GM12878 (cell line): ENCODE measurements around the gene HERPUD2. TPM values are rescaled to one million over a fixed set of nuclear protein-coding genes. Genes with fewer than 3 reads are reported as not detected.
"Not testable (repeated sequence)": the region's sequence is repeated elsewhere in the genome, so short reads cannot be mapped to it uniquely, and the experiment has no call there.

Experiments used
- ATAC-seq: fragments of 200-7000 bp; cut with Tn5 transposase; 3 replicates; pipeline ENCODE4 v1.9.1; 2020; ENCODE audit warnings: mild to moderate bottlenecking, moderate library complexity
- BruUV-seq: library from RNA; stranded (reverse); fragments of 400-500 nt; replicated peaks from 2 replicates; lab custom pipeline; 2021; lab: Mats Ljungman, UMichigan
- CTCF ChIA-PET: fragments of 300-600 bp; sonication (Branson Sonifier 250); formaldehyde crosslinking; extraction: SDS; loops from one replicate; lab custom pipeline; 2021; ENCODE audit warnings: inconsistent platforms; lab: Yijun Ruan, JAX
- POLR2A ChIA-PET: fragments of 350-600 bp; formaldehyde crosslinking; extraction: SDS; loops from one replicate; lab custom pipeline; 2021; ENCODE audit warnings: inconsistent platforms; lab: Charles Lee
- RAD21 ChIA-PET: fragments of 300-600 bp; sonication (Branson Sonifier 250); formaldehyde crosslinking; loops from one replicate; lab custom pipeline; 2023; ENCODE audit warnings: antibody characterized with exemption; ENCODE audit not compliant: unreplicated experiment; lab: Charles Lee
- SMC1A ChIA-PET: fragments of 300-600 bp; sonication (Branson Sonifier 250); formaldehyde crosslinking; loops from one replicate; lab custom pipeline; 2023; ENCODE audit not compliant: unreplicated experiment, uncharacterized antibody; lab: Charles Lee
- DNase-seq: peaks from one replicate; pipeline ENCODE4 v3.0.0-alpha.2; 2011; ENCODE audit warnings: low read depth, low spot score
- FAIRE-seq: peaks from 3 replicates; lab custom pipeline; 2011; peaks lifted over from hg19 to GRCh38; lab: Jason Lieb, UNC
- H2AFZ ChIP-seq: 2 replicates; pipeline ENCODE4 v1.6.0; 2011; ENCODE audit warnings: low read depth, low read length, control low read depth; ENCODE audit not compliant: control insufficient read depth
- H3K27ac ChIP-seq: 2 replicates; pipeline ENCODE4 v1.5.1; 2011; ENCODE audit warnings: control low read depth; ENCODE audit not compliant: control insufficient read depth, insufficient read depth
- H3K27me3 ChIP-seq, 2 experiments: replicated peaks in 1 of 2; 2 replicates each; pipeline versions ENCODE4 v1.6.0 to v1.6.1; 2011; ENCODE audit warnings: low read length in 1 of 2; ENCODE audit not compliant: control insufficient read depth in 2 of 2, insufficient read depth in 2 of 2
- H3K36me3 ChIP-seq, 2 experiments: 2 replicates each; pipeline ENCODE4 v1.5.1; 2011; ENCODE audit warnings: low read length in 1 of 2; ENCODE audit not compliant: control insufficient read depth in 2 of 2, insufficient read depth in 2 of 2
- H3K4me1 ChIP-seq: 2 replicates; pipeline ENCODE4 v1.6.1; 2011; ENCODE audit warnings: mild to moderate bottlenecking, low read length, moderate library complexity, mixed read lengths; ENCODE audit not compliant: control insufficient read depth, insufficient read depth
- H3K4me2 ChIP-seq: 2 replicates; pipeline ENCODE4 v1.6.0; 2011; ENCODE audit warnings: control low read depth; ENCODE audit not compliant: control insufficient read depth, insufficient read depth
- H3K4me3 ChIP-seq: fragments of 200-600 bp; sonication (generic); 2 replicates; pipeline ENCODE4 v1.5.1; 2016
- H3K79me2 ChIP-seq: 2 replicates; pipeline ENCODE4 v1.6.0; 2011; ENCODE audit warnings: low read length; ENCODE audit not compliant: control insufficient read depth, insufficient read depth
- H3K9ac ChIP-seq: 2 replicates; pipeline ENCODE4 v1.8.0; 2011; ENCODE audit warnings: low read length, control low read depth, mixed read lengths; ENCODE audit not compliant: control insufficient read depth, insufficient read depth
- H3K9me3 ChIP-seq: replicated peaks from 3 replicates; pipeline ENCODE4 v1.5.1; 2011; ENCODE audit warnings: mild to moderate bottlenecking, low read length; ENCODE audit not compliant: control insufficient read depth, insufficient read depth
- H4K20me1 ChIP-seq: 2 replicates; pipeline ENCODE4 v1.6.0; 2011; ENCODE audit not compliant: control insufficient read depth, insufficient read depth
- RUNX3 ChIP-seq: IDR thresholded peaks from 2 replicates; pipeline ENCODE4 v1.6.1; 2012; ENCODE audit warnings: low read length, inconsistent platforms
- ZBTB33 ChIP-seq: fragments of 450-650 bp; IDR thresholded peaks from 2 replicates; pipeline ENCODE4 v1.6.1; 2017; ENCODE audit warnings: mild to moderate bottlenecking
- WGBS: methylation state at CpG from one replicate; pipeline ENCODE4 v1.1.6; 2016; ENCODE audit warnings: low lambda C conversion rate; ENCODE audit not compliant: insufficient replicate concordance, insufficient coverage; ENCODE audit errors: missing lambda C conversion rate; 5-methylcytosine and 5-hydroxymethylcytosine counted together
- in situ Hi-C: fragments of 300-500 bp; cut with MboI; formaldehyde crosslinking; loops from 9 replicates; pipeline ENCODE4 v1.14.3; 2018; ENCODE audit warnings: mixed read lengths
- intact Hi-C: fragments of 100-400 bp; cut with micrococcal nuclease; formaldehyde crosslinking; loops from one replicate; pipeline ENCODE4 v1.14.2; 2022; ENCODE audit not compliant: unreplicated experiment
- polyA plus RNA-seq, 11 experiments: library from polyadenylated mRNA; depleted of rRNA in 4 of 11; unstranded in 6 of 11; stranded (reverse) in 5 of 11; fragments of >200 nt; fragmentation: Nextera tagmentation in 4 of 11; fragmentation: Illumina TruSeq in 1 of 11; extraction: Ambion mirVana in 4 of 11; extraction: Trizol in 1 of 11; gene quantifications; 1 replicate in 1 of 11; 2 replicates in 10 of 11; pipeline versions ENCODE4 v1.2.1 to v1.2.3, GENCODE V29; 2011 to 2016; ENCODE audit warnings: inconsistent platforms in 2 of 11, missing spikeins in 2 of 11, low read depth in 1 of 11
- total RNA-seq, 4 experiments: library from RNA; depleted of rRNA in 3 of 4; stranded (reverse); fragments of >200 nt in 3 of 4; fragmentation: Illumina TruSeq in 1 of 4; extraction: Trizol in 1 of 4; gene quantifications; 2 replicates each; pipeline versions ENCODE4 v1.2.1 to v1.2.3, GENCODE V29; 2013 to 2021

The HERPUD2 gene
- total and polyA plus RNA-seq, 10 of the 15 experiments (the other 5 are each of a cell fraction or from before 2014, with no cell fraction given), result 4.7 to 69.6 (median 13.9) TPM

GRCh38 chr7:35657125-35657524, 37.8 kb downstream of the HERPUD2 start:
- peak; percentile 65 for ATAC-seq
- Histone ChIP-seq H3K27ac (no peak overlapping the region), H3K4me3 (no peak overlapping the region), H3K79me2 (no peaks in the 10 kb centered on the region), H3K9me3 (peaks cover 7% of the 10 kb centered on the region; the same call in 2 of the 3 replicates), H3K9ac (no peak overlapping the region), H3K4me2 (no peak overlapping the region), H3K36me3 (no peaks in the 10 kb centered on the region; a peak in 1 of 4 replicates), H4K20me1 (no peaks in the 10 kb centered on the region), H3K27me3 (no peaks in the 10 kb centered on the region), H2AFZ (no peak overlapping the region), H3K4me1 (peaks cover 8% of the 10 kb centered on the region; the same call in 1 of the 2 replicates)
- RAD21 ChIA-PET, result interaction anchor here (0.6 kb wide), 1 partner anchor 148 kb away, joined by 3 read pairs; no protein-coding TSS in a partner anchor
- CTCF ChIA-PET, result no interaction called here
- WGBS, result 96% methylated on average over 2 of the region's 2 CpGs
- FAIRE-seq, result no peak
- BruUV-seq, result no TSS peak
- intact Hi-C loops (no loop called here), in situ Hi-C loops (no loop called here)
- TF ChIP-seq RUNX3 (peak; percentile 48; the same call in 1 of the 2 replicates), ZBTB33 (no peak)
- SMC1A ChIA-PET, result interaction anchor here (1.0 to 2.5 kb wide), 3 partner anchors 9 to 17 kb away, joined by 3 to 9 read pairs (median 8); no protein-coding TSS in a partner anchor
- DNase-seq, result no peak
- POLR2A ChIA-PET, result interaction anchor here (0.7 to 1.4 kb wide), 2 partner anchors 40 to 60 kb away, joined by 3 to 5 read pairs; no protein-coding TSS in a partner anchor

- FAIRE-seq, H3K27me3 ChIP-seq, DNase-seq, H3K36me3 ChIP-seq, H3K27ac ChIP-seq, H3K4me1 ChIP-seq, H3K79me2 ChIP-seq, H3K9me3 ChIP-seq, H2AFZ ChIP-seq, H4K20me1 ChIP-seq, in situ Hi-C loops, H3K4me2 ChIP-seq, H3K4me3 ChIP-seq, RAD21 ChIA-PET, BruUV-seq, H3K9ac ChIP-seq, ATAC-seq, intact Hi-C loops: not testable (repeated sequence)
- SMC1A ChIA-PET, result interaction anchor here (1.1 kb wide), 1 partner anchor 22 kb away, joined by 3 read pairs; no protein-coding TSS in a partner anchor
- POLR2A ChIA-PET, result interaction anchor here (0.7 kb wide), 1 partner anchor 12 kb away, joined by 3 read pairs; no protein-coding TSS in a partner anchor
- 100% methylated on average over 2 of the region's 3 CpGs for WGBS
- CTCF ChIA-PET, result interaction anchor here (1.2 kb wide), 1 partner anchor 31 kb away, joined by 3 read pairs; no protein-coding TSS in a partner anchor
Observed at GRCh38 chr7:35654558-35654957, 40.4 kb downstream of the HERPUD2 start.
